ENCODE measurements around the gene LRRC23.

LRRC23 gene

DNA sequence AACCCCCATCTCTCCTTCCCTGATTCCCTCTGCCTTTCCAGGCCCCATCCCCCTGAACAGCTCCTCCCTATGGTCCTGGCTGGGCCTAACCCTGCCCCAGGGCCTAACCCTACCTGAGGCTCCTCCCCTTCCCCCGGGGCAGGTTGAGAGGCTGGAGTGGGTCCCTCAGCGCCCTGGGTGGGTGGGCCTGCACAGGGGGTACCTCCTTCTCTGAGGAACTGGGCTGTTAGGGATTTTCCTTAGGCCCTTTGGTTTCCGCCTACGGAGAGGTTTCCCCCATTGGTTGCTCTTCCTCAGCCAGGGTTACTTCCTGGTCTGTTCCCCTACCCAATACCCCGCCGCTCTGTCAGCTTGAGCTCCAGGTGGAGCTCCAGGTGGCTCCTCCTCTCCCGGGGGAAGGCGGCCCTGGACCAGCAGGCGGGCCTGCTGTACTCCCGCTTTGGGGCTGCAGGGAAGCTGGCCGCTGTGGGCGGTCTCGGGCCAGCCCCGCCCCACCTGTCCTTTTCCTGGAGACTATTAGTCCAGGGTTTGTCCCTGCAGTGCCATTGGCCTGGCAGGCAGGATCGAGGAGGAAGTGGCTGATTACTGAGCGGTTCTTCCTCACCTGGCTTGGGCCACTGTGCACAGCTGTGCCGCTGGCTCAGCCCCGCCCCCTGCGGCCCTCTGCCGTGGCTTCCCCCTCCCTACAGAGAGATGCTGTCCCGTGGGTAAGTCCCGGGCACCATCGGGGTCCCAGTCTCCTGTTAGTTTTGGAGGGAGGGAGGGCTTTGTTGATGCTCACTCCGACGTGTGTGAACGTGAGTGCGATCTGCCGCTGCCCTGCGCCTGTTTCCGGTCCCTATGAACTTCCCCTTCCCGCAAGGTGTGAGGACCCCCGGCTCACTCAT, 41.7 kb downstream of the LRRC23 start:
- DNase-seq = peak; percentile 26 to 66

DNA sequence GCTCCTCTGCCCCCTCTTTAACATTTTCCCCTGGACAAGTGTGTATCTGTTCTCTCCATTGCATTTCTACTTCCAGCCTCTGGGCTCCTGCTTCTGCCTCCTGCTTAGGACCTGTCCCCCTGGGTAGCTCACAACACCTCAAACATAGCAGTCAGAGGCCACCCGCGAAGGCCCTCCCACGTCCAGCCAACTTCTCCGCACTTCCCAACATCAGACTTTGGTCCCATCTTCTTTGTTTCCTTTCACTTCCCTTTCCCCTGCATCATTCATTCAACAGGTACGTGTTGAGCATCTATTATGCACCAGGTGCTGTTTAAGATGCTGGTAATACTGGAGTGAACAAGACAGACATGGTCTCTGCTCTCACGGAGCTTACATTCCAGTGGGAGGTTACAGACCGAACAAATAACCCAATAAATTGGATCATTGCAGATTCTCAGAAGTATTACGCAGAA, 42.3 kb downstream of the LRRC23 start:
- no peak for DNase-seq

DNA sequence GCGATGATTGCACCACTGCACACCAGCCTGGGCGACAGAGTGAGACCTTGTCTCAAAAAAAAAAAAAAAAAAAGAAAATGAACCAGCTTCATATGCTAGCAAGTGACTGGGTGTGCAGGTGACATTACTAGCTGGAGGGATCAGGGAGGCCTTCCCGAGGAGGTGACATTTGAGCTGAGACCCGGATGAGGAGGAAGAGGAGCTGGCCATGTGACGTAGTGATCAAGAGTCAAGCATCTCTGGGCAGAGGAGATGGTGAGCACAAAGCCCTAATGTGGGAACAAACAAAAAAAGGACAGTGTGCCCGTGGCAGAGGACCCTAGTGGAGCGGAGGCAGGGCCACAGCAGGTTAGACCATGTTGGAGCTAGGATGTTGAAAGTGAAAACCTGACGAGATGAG, 43.0 kb downstream of the LRRC23 start:
- DNase-seq = no peak

DNA sequence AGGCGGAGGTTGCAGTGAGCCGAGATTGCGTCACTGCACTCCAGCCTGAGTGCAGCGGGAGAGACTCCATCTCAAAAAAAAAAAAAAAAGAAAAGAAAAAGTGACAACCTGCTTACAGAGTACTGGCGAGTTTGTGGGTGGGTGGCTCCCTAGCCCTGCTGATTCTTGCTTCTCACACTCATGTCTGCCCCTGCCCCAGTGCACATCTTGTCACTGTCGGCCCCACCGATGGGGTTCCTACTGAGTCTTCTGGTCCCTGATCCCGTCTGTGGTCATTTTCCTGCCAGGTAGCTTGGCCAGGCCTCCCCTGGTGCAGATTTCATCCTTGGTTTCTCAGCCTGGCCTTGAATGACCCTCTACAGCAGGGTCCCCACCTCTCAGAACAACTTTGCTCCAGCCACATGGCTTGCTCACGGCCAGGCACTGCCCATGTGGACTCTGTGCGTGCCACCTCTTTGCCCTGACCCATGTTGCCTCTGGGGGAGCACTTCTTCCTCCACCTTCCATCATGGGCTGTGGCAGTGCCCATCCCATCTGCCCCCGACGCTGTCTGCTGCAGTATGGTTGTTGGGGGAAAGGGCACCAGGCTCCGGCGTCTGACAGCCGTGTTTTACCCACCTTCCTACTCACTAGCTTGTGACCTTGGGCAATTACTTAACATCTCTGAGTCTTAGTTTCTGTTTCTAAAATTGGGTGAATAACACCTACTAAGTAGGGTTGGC, 44.4 kb downstream of the LRRC23 start:
- DNase-seq = peak; percentile 87 to 92

DNA sequence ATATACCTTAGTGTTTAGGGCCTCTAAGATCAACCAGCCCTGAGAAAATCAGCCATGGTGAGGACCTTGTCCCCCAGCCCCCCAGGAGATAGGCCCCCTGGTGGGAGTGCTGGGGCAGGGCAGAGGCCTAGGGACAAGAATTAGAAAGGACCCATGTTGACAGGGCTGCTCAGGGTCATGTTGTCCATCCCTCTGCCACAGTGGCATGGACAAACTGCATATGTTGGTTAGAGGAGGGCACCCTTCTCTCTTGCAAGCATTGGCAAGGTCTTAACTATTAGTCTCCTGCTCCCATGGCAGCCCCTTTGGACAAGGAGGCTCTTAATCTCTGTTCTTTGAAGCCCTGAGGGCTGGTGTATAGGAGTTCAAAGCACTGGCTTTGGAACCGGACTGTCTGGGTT, 45.8 kb downstream of the LRRC23 start:
- no peak for DNase-seq

DNA sequence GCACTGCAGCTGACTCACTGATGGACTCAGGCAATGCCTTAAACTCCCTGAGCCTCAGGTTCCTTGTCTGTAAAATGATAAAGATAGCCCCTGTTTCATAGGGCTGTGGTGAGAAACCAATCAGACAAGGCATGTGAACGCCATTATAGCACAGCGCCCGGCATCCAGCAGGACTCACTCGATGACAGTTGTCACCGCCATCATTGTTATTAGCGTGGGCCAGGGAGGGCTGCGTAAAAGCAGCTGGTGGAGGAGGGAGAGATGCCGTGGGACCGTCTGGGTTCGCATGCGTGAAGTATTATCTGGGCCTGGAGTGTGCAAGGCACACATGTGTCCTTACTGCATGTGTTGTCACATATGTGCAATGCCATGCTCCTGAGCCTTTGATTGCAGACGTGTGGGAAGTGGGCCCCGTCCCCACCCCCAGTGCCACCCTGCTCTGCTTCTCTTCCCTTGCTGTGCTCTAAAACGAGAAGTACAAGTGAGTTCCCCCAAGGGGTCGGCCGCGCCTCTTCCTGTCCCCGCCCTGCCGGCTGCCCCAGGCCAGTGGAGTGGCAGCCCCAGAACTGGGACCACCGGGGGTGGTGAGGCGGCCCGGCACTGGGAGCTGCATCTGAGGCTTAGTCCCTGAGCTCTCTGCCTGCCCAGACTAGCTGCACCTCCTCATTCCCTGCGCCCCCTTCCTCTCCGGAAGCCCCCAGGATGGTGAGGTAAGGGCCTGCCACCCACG, 46.4 kb downstream of the LRRC23 start, which contains the start of gene PTPN6:
TSS of gene PTPN6 (plus strand) at position 546 of the 730 bp plus-strand sequence. CDS start at position 703, 157 bp downstream.
- peak; percentile 96 to 97 for DNase-seq

DNA sequence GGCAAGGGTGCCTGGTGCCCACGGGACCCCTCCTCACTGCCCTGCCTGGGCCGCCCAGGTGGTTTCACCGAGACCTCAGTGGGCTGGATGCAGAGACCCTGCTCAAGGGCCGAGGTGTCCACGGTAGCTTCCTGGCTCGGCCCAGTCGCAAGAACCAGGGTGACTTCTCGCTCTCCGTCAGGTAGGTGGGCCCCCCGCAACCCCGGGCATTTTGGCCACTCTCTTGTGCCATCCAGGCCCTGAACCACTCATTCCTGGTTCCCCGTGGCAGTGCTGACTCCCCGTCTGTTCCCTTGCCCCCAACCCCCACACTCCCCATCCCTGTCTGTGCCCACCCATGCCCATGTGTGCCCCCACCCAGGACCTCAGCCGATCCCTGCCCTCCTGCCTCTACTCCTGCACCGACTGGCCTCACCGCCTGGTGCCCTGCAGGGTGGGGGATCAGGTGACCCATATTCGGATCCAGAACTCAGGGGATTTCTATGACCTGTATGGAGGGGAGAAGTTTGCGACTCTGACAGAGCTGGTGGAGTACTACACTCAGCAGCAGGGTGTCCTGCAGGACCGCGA, 47.0 kb downstream of the LRRC23 start:
- DNase-seq = no peak

DNA sequence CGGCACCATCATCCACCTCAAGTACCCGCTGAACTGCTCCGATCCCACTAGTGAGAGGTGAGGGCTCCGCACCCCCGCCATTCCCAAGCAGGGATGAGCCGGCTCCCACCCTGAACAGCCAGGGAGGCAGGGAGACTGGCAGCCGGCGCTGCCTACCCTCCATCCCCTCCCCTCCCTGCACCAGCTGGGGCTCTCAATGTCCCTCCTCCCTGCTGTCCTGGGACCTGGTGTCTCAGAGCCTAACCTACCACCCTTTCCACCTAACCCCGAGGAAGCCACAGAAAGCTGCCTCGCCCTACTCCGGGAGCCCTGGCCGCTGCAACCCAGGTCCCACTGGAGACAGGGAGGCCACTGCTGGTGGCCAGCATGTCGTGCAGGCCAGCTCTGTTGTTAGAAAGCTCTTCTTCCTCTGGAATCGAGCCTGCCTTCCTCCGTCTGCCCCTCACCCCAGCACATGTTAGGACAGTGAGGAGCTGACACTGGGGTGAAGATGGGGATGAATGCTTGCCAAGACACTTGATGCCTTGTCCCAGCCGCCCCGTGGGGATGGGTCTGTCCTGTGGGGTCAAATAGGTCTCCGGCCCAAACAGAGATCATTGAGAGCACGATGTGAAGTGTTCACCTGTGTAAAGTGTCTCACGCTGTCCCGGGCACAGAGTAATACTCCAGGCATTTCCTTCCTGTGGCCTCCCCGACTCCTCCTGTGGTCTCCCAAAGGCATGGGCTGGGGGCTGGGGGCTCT, 47.7 kb downstream of the LRRC23 start:
- DNase-seq = no peak

DNA sequence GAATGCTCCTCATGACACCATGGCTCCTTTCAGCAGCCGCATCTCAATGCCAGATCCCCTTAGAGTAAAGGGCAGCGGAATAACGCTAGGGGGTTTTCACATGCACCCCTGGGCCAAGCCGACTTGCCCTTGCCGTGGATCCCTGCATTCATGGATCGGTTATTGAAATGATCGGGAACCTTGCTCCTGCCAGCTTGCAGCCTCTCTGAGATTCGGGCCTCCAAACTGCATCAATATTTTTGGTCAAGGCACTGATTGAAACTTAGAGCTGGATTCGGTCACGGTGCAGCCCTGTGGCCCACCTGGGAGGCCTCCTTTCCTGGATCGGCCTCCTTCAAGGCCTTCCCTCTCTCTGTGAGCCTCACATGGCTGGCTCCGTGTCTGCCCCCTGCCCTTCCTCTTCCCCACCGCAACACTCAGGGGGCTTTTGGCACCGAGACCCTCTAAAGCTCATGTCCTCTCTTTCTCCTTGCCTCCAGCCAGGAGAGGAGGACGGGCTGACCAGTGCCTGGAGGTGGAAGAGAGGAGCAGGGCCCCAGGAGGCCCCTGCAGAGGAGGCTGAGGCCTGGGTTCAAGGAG, 48.3 kb downstream of the LRRC23 start:
- no peak for DNase-seq

DNA sequence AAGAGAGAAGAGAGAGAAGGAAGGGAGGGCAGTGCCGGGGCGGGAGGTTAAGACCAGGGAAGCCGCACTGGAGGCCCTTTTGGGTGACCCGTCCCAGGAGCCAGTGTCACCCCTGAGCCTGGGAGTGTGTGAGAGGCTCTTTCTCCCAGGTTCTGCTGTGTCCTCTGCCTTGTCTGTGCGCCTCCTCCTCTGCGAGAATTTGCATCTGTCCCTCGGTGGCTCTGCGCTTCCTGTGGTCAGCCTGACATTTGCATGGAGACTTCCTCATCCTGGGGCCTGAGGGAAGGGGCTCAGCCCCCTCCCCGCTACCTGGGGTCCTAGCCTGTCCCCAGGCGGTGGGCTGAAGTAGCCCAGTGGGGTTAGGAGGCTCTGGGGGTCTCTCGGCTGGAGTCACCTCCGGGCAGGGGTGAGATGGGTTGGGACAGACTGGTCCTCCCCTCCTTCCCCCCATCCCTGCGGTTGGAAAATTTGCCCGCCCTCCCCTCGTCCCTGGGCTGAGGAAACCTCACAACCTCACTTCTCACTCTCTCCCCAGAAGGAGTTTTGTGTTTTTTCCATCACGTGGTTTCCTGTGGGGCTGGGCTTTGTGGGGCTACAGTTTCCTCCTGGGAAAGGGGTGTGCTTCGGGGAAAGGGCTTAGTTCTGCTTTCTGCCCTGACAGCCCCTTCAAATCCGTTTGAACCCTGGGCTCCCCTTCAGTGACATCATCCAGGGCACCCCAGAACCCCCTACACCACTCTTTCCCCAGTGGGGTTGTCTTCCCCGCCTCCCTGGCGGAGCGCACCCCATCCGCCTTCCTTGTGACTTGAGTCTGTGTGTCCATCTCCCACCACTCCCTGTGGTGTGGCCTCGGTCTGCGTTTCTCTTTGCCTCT, 49.1 kb downstream of the LRRC23 start:
- peak; percentile 88 to 95 for DNase-seq

DNA sequence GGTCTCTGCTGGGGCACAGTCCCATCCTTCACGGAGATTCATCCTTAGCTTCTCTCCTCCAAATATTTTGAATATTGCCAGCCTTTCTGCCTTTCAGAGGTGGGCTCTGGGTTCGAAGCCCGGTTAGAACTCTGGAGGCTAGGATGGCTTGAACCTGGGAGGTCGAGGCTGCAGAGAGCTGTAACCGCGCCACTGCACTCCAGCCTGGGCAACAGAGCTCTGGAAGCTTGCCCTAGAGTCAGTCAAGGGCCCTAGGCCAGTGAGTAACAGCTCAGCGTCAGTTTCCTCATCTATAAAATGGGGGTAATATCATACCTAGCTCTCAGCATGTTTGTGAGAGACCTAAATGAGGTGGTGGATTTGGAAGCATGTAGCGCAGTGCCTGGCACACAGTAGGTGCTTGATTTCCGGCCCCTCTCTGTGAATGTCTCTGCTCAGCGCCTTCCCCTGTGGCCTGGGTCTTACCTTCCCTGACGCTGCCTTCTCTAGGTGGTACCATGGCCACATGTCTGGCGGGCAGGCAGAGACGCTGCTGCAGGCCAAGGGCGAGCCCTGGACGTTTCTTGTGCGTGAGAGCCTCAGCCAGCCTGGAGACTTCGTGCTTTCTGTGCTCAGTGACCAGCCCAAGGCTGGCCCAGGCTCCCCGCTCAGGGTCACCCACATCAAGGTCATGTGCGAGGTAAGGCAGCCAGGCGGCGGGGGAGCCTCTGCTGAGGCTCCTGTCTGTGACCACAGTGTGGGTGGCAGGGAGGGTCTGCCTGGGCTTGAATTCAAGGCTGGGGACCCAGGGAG, 49.9 kb downstream of the LRRC23 start:
- DNase-seq = peak in 1 of 2 donors; percentile 22

DNA sequence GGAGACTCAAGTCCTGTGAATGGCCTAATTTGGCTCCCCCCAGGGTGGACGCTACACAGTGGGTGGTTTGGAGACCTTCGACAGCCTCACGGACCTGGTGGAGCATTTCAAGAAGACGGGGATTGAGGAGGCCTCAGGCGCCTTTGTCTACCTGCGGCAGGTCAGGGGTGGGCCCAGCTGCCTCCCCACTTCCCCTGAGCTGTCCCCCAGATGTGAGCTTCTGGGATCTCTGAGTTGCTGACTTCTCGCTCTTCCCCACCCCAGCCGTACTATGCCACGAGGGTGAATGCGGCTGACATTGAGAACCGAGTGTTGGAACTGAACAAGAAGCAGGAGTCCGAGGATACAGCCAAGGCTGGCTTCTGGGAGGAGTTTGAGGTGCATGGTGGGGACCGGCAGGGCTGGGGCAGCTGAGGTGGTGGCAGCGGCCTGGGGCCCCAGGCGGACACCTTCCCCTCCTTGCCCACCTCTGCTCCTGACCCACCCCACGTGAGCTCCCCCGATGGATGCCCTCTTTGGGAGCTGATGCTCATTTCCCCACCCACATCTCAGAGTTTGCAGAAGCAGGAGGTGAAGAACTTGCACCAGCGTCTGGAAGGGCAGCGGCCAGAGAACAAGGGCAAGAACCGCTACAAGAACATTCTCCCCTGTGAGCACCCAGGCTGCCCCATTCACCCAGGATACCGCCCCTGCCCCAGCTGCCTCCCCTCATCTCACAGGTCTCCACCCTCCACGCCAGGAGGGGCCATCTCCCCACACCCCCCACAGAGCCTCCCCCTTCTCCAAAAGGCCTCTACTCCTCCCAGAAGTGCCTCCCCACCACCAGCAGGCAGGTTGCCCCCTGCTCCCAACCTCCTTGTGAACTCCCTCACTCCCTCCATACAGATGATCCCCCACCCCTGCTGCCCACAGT, 50.7 kb downstream of the LRRC23 start:
- DNase-seq = peak in 1 of 2 donors; percentile 47

DNA sequence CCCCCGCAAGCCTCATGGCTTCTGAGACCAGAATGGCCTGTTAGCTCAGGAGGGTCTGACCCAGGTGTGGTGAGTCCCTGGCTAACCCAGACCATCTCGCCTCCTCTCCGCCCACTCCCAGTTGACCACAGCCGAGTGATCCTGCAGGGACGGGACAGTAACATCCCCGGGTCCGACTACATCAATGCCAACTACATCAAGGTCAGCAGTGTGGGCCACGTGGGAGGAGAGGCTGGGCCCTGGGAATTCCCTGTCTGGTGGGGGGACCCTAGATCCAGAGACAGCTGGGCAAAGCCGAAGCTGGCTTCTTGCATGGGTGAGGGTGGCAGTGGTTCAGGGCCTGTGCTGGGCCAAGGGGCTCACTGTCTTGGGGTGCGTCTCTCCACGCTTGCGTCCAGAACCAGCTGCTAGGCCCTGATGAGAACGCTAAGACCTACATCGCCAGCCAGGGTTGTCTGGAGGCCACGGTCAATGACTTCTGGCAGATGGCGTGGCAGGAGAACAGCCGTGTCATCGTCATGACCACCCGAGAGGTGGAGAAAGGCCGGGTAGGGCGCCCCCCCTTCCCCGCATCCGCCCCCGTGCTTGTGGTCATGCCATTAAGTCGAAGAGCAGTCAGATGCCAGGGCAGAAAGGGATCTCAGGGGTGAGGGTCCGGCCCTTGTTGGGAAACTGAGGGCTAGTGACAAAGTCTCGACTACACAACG, 51.6 kb downstream of the LRRC23 start:
- peak in 1 of 2 donors; percentile 62 for DNase-seq

DNA sequence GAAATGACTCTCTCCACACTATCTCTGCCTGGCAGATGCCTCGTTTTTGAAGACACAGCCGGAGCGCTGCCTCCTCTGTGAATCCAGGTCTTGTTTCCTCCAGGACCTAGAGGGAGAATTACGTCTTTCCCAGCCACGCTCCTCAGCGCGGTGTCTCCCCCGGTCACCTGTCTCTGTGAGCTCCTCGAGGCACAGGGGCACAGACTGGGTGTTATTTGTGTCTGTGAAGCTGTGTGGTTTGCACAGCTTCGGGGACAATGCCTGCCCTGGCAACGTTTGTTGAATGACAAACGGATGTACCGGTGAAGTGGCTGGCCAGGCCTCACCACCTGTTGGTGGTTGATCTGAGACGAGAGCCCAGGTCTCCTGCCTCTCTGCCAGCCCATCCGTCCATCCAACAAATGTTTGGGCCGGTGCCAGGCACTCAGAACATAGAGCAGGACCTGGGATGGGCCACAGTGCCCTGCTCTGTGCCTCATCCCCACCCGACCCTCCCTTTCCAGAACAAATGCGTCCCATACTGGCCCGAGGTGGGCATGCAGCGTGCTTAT, 52.6 kb downstream of the LRRC23 start:
- no peak for DNase-seq

DNA sequence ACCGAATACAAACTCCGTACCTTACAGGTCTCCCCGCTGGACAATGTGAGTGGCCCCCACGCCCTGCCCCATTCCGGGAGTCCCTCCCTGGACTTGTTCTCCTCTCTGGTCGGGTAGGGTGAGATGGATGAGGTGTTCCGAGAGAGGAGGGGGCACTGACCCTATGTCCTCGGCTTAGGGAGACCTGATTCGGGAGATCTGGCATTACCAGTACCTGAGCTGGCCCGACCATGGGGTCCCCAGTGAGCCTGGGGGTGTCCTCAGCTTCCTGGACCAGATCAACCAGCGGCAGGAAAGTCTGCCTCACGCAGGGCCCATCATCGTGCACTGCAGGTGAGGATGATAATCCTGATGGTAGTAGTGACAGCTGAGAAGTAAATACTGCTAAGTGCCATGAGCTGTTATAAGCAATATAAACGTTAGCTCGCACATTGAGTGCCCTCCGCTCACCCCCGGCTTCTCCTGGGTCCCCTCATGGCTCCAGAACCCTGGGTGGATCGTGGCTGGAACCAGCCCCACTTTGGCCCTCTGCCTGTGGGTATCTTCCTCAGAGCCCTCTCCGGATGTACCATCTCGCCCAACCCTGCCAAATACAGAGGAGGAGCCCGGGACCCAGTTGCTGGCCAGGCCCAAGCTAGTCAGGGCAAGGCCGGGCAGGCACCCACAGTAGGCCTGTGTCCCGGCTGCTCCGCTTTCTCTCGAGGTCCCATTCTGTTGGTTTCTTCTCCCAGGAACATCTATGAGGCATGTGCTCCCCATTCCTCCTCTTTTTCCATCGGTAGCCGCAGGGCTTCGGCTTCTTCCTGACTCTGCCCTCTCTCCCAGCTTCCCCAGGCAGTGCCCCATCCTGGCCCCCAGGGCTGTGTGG, 53.4 kb downstream of the LRRC23 start:
- no peak for DNase-seq

DNA sequence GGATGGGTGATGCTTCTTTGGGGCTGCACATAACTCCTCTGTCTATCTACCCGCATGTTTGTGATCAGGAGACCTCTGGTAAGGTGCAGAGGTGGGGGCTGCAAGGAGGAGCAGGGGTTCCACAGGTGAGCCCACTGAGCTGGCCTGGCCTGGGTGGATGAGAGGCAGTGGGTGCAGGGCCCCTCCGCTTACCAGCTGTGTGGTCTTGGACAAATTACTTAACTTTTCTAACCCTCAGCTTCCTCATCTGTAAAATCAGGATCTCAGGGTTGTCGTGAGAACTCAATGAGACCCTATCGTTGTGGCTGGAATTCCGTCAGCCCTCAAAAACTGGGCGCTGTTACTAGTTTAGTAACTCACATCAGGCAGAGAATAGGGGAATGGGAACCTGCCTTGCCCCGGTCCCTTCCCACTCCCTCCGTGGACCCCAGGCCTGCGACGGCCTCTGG, 54.0 kb downstream of the LRRC23 start:
- peak; percentile 51 to 74 for DNase-seq

Measured in inflammatory macrophage (primary cell).